ENCODE data around the gene UBE2D2.

UBE2D2 gene

GRCh38 chr5:139634028-139634325, 72.8 kb downstream of the UBE2D2 start:
- POLR2A ChIA-PET = interaction anchor here (1.2 to 1.6 kb wide), 2 partner anchors 56 to 131 kb away, joined by 4 to 6 read pairs; no protein-coding TSS in a partner anchor
- CTCF ChIA-PET = interaction anchor here (0.5 to 13.9 kb wide), 38 partner anchors 8 to 482 kb away, joined by 3 to 232 read pairs (median 7); partner anchors contain the start of gene CXXC5
- peaks cover 5 to 18% (median 9%) of the 10 kb centered on the region in 4 experiments for H3K36me3 ChIP-seq (ENCODE audit: control insufficient read depth in 4 of 4, insufficient read depth in 4 of 4, low read length in 3 of 4)
- DNase-seq = no peak
- no peaks in the 10 kb centered on the region for H3K9me3 ChIP-seq (ENCODE audit: control extremely low read depth in 1 of 5, control insufficient read depth in 4 of 5, insufficient read depth in 2 of 5, low read depth in 1 of 5, low read length in 4 of 5)
- H3K4me1 ChIP-seq (ENCODE audit: control extremely low read depth in 1 of 4, control insufficient read depth in 4 of 4, insufficient read depth in 4 of 4, low read length in 3 of 4) = peaks cover 9 to 54% (median 42%) of the 10 kb centered on the region in 4 experiments
- H3K27ac ChIP-seq (ENCODE audit: insufficient read depth in 1 of 2, low read depth in 1 of 2, low read length in 2 of 2, poor library complexity in 1 of 2, severe bottlenecking in 2 of 2) = no peak overlapping the region
- WGBS (ENCODE audit: insufficient coverage) = 100% methylated on average over 2 of the region's 2 CpGs
- no peaks in the 10 kb centered on the region for H3K27me3 ChIP-seq (replicated peaks in 2 of 5; ENCODE audit: control insufficient read depth in 4 of 5, insufficient read depth in 5 of 5, low read length in 4 of 5)
- no peak overlapping the region for H3K4me3 ChIP-seq (ENCODE audit: control insufficient read depth in 1 of 7, extremely low read depth in 1 of 7, insufficient read depth in 4 of 7, low read depth in 2 of 7, low read length in 6 of 7)

GRCh38 chr5:139634541-139634940, 73.4 kb downstream of the UBE2D2 start:
- Histone ChIP-seq H3K4me3 (ENCODE audit: control insufficient read depth in 1 of 7, extremely low read depth in 1 of 7, insufficient read depth in 4 of 7, low read depth in 2 of 7, low read length in 6 of 7) (no peak overlapping the region), H3K27ac (ENCODE audit: insufficient read depth in 1 of 2, low read depth in 1 of 2, low read length in 2 of 2, poor library complexity in 1 of 2, severe bottlenecking in 2 of 2) (no peak overlapping the region), H3K9me3 (ENCODE audit: control extremely low read depth in 1 of 5, control insufficient read depth in 4 of 5, insufficient read depth in 2 of 5, low read depth in 1 of 5, low read length in 4 of 5) (no peaks in the 10 kb centered on the region), H3K4me1 (ENCODE audit: control extremely low read depth in 1 of 4, control insufficient read depth in 4 of 4, insufficient read depth in 4 of 4, low read length in 3 of 4) (peaks cover 9 to 60% (median 47%) of the 10 kb centered on the region in 4 experiments), H3K36me3 (ENCODE audit: control insufficient read depth in 4 of 4, insufficient read depth in 4 of 4, low read length in 3 of 4) (peaks cover 1 to 12% (median 5%) of the 10 kb centered on the region in 4 experiments), H3K27me3 (replicated peaks in 2 of 5; ENCODE audit: control insufficient read depth in 4 of 5, insufficient read depth in 5 of 5, low read length in 4 of 5) (no peaks in the 10 kb centered on the region)
- 97% methylated on average over 3 of the region's 3 CpGs for WGBS (ENCODE audit: insufficient coverage)
- no peak for DNase-seq
- ChIA-PET POLR2A (interaction anchor here (4.9 kb wide), 1 partner anchor 14 kb away, joined by 83 read pairs; the partner anchor contains the start of gene CXXC5), CTCF (interaction anchor here (0.6 to 13.9 kb wide), 35 partner anchors 9 to 334 kb away, joined by 3 to 232 read pairs (median 7); partner anchors contain the start of gene CXXC5)

- Histone ChIP-seq H3K4me3 (ENCODE audit: control insufficient read depth in 1 of 7, extremely low read depth in 1 of 7, insufficient read depth in 4 of 7, low read depth in 2 of 7, low read length in 6 of 7) (no peak overlapping the region), H3K27ac (ENCODE audit: insufficient read depth in 1 of 2, low read depth in 1 of 2, low read length in 2 of 2, poor library complexity in 1 of 2, severe bottlenecking in 2 of 2) (no peak overlapping the region), H3K9me3 (ENCODE audit: control extremely low read depth in 1 of 5, control insufficient read depth in 4 of 5, insufficient read depth in 2 of 5, low read depth in 1 of 5, low read length in 4 of 5) (no peaks in the 10 kb centered on the region), H3K36me3 (ENCODE audit: control insufficient read depth in 4 of 4, insufficient read depth in 4 of 4, low read length in 3 of 4) (peaks cover 0 to 8% (median 2%) of the 10 kb centered on the region in 4 experiments), H3K27me3 (replicated peaks in 2 of 5; ENCODE audit: control insufficient read depth in 4 of 5, insufficient read depth in 5 of 5, low read length in 4 of 5) (no peaks in the 10 kb centered on the region), H3K4me1 (ENCODE audit: control extremely low read depth in 1 of 4, control insufficient read depth in 4 of 4, insufficient read depth in 4 of 4, low read length in 3 of 4) (peaks cover 9 to 66% (median 51%) of the 10 kb centered on the region in 4 experiments)
- WGBS (ENCODE audit: insufficient coverage) = 60% methylated on average over 1 of the region's 1 CpG
- ChIA-PET CTCF (interaction anchor here (0.6 to 13.9 kb wide), 25 partner anchors 9 to 331 kb away, joined by 3 to 232 read pairs (median 12); partner anchors contain the start of gene CXXC5), POLR2A (interaction anchor here (0.6 to 4.9 kb wide), 10 partner anchors 13 to 112 kb away, joined by 3 to 83 read pairs (median 6); partner anchors contain the start of gene CXXC5)
- DNase-seq = no peak
Observed at GRCh38 chr5:139635191-139635590, 74.1 kb downstream of the UBE2D2 start.

- POLR2A ChIA-PET = interaction anchor here (0.6 to 4.9 kb wide), 11 partner anchors 13 to 111 kb away, joined by 3 to 83 read pairs (median 5); partner anchors contain the start of gene CXXC5
- peaks cover 0 to 8% (median 3%) of the 10 kb centered on the region in 4 experiments for H3K36me3 ChIP-seq (ENCODE audit: control insufficient read depth in 4 of 4, insufficient read depth in 4 of 4, low read length in 3 of 4)
- peak; percentile 62 to 79 (median 72) for DNase-seq
- peaks cover 9 to 68% (median 51%) of the 10 kb centered on the region in 4 experiments for H3K4me1 ChIP-seq (ENCODE audit: control extremely low read depth in 1 of 4, control insufficient read depth in 4 of 4, insufficient read depth in 4 of 4, low read length in 3 of 4)
- peak overlapping the region in 2 of 7 experiments; percentile 19 to 39 for H3K4me3 ChIP-seq (ENCODE audit: control insufficient read depth in 1 of 7, extremely low read depth in 1 of 7, insufficient read depth in 4 of 7, low read depth in 2 of 7, low read length in 6 of 7)
- CTCF ChIA-PET = interaction anchor here (1.0 to 13.9 kb wide), 19 partner anchors 10 to 132 kb away, joined by 3 to 232 read pairs (median 17); partner anchors contain the start of gene CXXC5
- H3K9me3 ChIP-seq (ENCODE audit: control extremely low read depth in 1 of 5, control insufficient read depth in 4 of 5, insufficient read depth in 2 of 5, low read depth in 1 of 5, low read length in 4 of 5) = no peaks in the 10 kb centered on the region
- no peaks in the 10 kb centered on the region for H3K27me3 ChIP-seq (replicated peaks in 2 of 5; ENCODE audit: control insufficient read depth in 4 of 5, insufficient read depth in 5 of 5, low read length in 4 of 5)
- peak overlapping the region in 1 of 2 experiments; percentile 75 for H3K27ac ChIP-seq (ENCODE audit: insufficient read depth in 1 of 2, low read depth in 1 of 2, low read length in 2 of 2, poor library complexity in 1 of 2, severe bottlenecking in 2 of 2)
Observed at GRCh38 chr5:139635606-139636206, 74.6 kb downstream of the UBE2D2 start.

- H3K4me3 ChIP-seq (ENCODE audit: control insufficient read depth in 1 of 7, extremely low read depth in 1 of 7, insufficient read depth in 4 of 7, low read depth in 2 of 7, low read length in 6 of 7) = peak overlapping the region in 5 of 7 experiments; percentile 19 to 80 (median 64)
Observed at GRCh38 chr5:139636207-139636792, 75.2 kb downstream of the UBE2D2 start.

GRCh38 chr5:139636975-139637408, 75.9 kb downstream of the UBE2D2 start:
- ChIA-PET POLR2A (interaction anchor here (1.4 to 4.9 kb wide), 7 partner anchors 11 to 73 kb away, joined by 3 to 83 read pairs (median 22); partner anchors contain the start of gene CXXC5), CTCF (interaction anchor here (1.1 to 13.9 kb wide), 12 partner anchors 11 to 131 kb away, joined by 3 to 232 read pairs (median 60); partner anchors contain the start of gene CXXC5)
- Histone ChIP-seq H3K4me3 (ENCODE audit: control insufficient read depth in 1 of 7, extremely low read depth in 1 of 7, insufficient read depth in 4 of 7, low read depth in 2 of 7, low read length in 6 of 7) (peak overlapping the region in 6 of 7 experiments; percentile 55 to 80 (median 63)), H3K36me3 (ENCODE audit: control insufficient read depth in 4 of 4, insufficient read depth in 4 of 4, low read length in 3 of 4) (peaks cover 0 to 5% (median 3%) of the 10 kb centered on the region in 4 experiments), H3K4me1 (ENCODE audit: control extremely low read depth in 1 of 4, control insufficient read depth in 4 of 4, insufficient read depth in 4 of 4, low read length in 3 of 4) (peaks cover 9 to 70% (median 51%) of the 10 kb centered on the region in 4 experiments), H3K27me3 (replicated peaks in 2 of 5; ENCODE audit: control insufficient read depth in 4 of 5, insufficient read depth in 5 of 5, low read length in 4 of 5) (no peaks in the 10 kb centered on the region), H3K9me3 (ENCODE audit: control extremely low read depth in 1 of 5, control insufficient read depth in 4 of 5, insufficient read depth in 2 of 5, low read depth in 1 of 5, low read length in 4 of 5) (no peaks in the 10 kb centered on the region), H3K27ac (ENCODE audit: insufficient read depth in 1 of 2, low read depth in 1 of 2, low read length in 2 of 2, poor library complexity in 1 of 2, severe bottlenecking in 2 of 2) (peak overlapping the region in 1 of 2 experiments; percentile 75)
- peak in 2 of 3 donors; percentile 78 to 91 for DNase-seq
- WGBS (ENCODE audit: insufficient coverage) = 17% methylated on average over 3 of the region's 6 CpGs

More at GRCh38 chr5:139636207-139636792, 75.2 kb downstream of the UBE2D2 start:
- WGBS (ENCODE audit: insufficient coverage) = 86% methylated on average over 1 of the region's 2 CpGs
- ChIA-PET POLR2A (interaction anchor here (0.6 to 4.9 kb wide), 11 partner anchors 12 to 74 kb away, joined by 3 to 83 read pairs (median 5); partner anchors contain the start of gene CXXC5), CTCF (interaction anchor here (1.0 to 13.9 kb wide), 17 partner anchors 10 to 132 kb away, joined by 3 to 232 read pairs (median 30); partner anchors contain the start of gene CXXC5)
- DNase-seq = peak; percentile 63 to 94 (median 93)
- H3K27me3 ChIP-seq (replicated peaks in 2 of 5; ENCODE audit: control insufficient read depth in 4 of 5, insufficient read depth in 5 of 5, low read length in 4 of 5) = no peaks in the 10 kb centered on the region
- peaks cover 9 to 68% (median 51%) of the 10 kb centered on the region in 4 experiments for H3K4me1 ChIP-seq (ENCODE audit: control extremely low read depth in 1 of 4, control insufficient read depth in 4 of 4, insufficient read depth in 4 of 4, low read length in 3 of 4)
- H3K27ac ChIP-seq (ENCODE audit: insufficient read depth in 1 of 2, low read depth in 1 of 2, low read length in 2 of 2, poor library complexity in 1 of 2, severe bottlenecking in 2 of 2) = peak overlapping the region in 1 of 2 experiments; percentile 75
- H3K9me3 ChIP-seq (ENCODE audit: control extremely low read depth in 1 of 5, control insufficient read depth in 4 of 5, insufficient read depth in 2 of 5, low read depth in 1 of 5, low read length in 4 of 5) = no peaks in the 10 kb centered on the region
- peaks cover 0 to 8% (median 3%) of the 10 kb centered on the region in 4 experiments for H3K36me3 ChIP-seq (ENCODE audit: control insufficient read depth in 4 of 4, insufficient read depth in 4 of 4, low read length in 3 of 4)

Measured in common myeloid progenitor, CD34-positive (primary cell).